Vagina (tissue), 2 donors: ENCODE measurements around the gene MAPK11.

Source experiments
- CTCF ChIP-seq, 3 experiments: fragments of 450-650 bp in 2 of 3; fragments of 200-600 bp in 1 of 3; sonication (generic) in 1 of 3; IDR thresholded peaks; one replicate each; pipeline ENCODE4 v1.5.1; 2017 to 2019; ENCODE audit warnings: antibody characterized with exemption in 3 of 3, mild to moderate bottlenecking in 2 of 3, moderate library complexity in 2 of 3
- POLR2A ChIP-seq, 2 donors: fragments of 450-650 bp; IDR thresholded peaks; one replicate each; pipeline ENCODE4 v1.6.1; 2017; ENCODE audit warnings: antibody characterized with exemption in 2 of 2, mild to moderate bottlenecking in 2 of 2, moderate library complexity in 2 of 2

GRCh38 chr22:50310031-50310722 lies 40.0 kb upstream of the MAPK11 start:
- no peak for TF ChIP-seq CTCF (IDR thresholded peaks at IDR 0.05)
- TF ChIP-seq POLR2A (IDR thresholded peaks at IDR 0.05) = no peak
